GM12801 (cell line): ENCODE measurements around the gene NEO1.

ENCODE experiments used
- CTCF ChIP-seq: IDR thresholded peaks from one replicate; pipeline ENCODE4 v1.5.1; 2011; ENCODE audit warnings: control low read depth; ENCODE audit not compliant: insufficient read length; ENCODE audit errors: extremely low read depth

Gene NEO1

GRCh38 chr15:73249499-73249898, 197.2 kb downstream of the NEO1 start:
- TF ChIP-seq CTCF: no peak

- TF ChIP-seq CTCF: no peak
Observed at GRCh38 chr15:73254598-73254997, 202.3 kb downstream of the NEO1 start.

- TF ChIP-seq CTCF: no peak
Observed at GRCh38 chr15:73258271-73259108, 206.2 kb downstream of the NEO1 start.

GRCh38 chr15:73264881-73265280, 212.6 kb downstream of the NEO1 start:
- TF ChIP-seq CTCF: no peak

- TF ChIP-seq CTCF: no peak
Observed at GRCh38 chr15:73265536-73266153, 213.4 kb downstream of the NEO1 start.

GRCh38 chr15:73268457-73268856, 216.2 kb downstream of the NEO1 start:
- no peak for TF ChIP-seq CTCF

GRCh38 chr15:73270366-73271097, 218.3 kb downstream of the NEO1 start:
- TF ChIP-seq CTCF: no peak
